ENCODE measurements around the gene OR2F1.

OR2F1 gene

GRCh38 chr7:143954135-143954534 is 509 bp upstream of the OR2F1 start:
- DNase-seq, result no peak

GRCh38 chr7:143958781-143959180 is 4.1 kb downstream of the OR2F1 start:
- no peak for DNase-seq

GRCh38 chr7:143960813-143961610 is 6.4 kb downstream of the OR2F1 start:
- no peak for DNase-seq

- DNase-seq, result no peak
Observed at GRCh38 chr7:143965280-143965679, 10.6 kb downstream of the OR2F1 start.

GRCh38 chr7:143967398-143967797 is 12.8 kb downstream of the OR2F1 start:
- DNase-seq, result no peak

- no peak for DNase-seq
Observed at GRCh38 chr7:143973870-143974416, 19.3 kb downstream of the OR2F1 start.

- DNase-seq, result no peak
Observed at GRCh38 chr7:143974459-143974858, 19.8 kb downstream of the OR2F1 start.

- DNase-seq, result peak; percentile 12
Observed at GRCh38 chr7:143975617-143976016, 21.0 kb downstream of the OR2F1 start.

GRCh38 chr7:143978585-143978984 is 23.9 kb downstream of the OR2F1 start:
- DNase-seq, result no peak

GRCh38 chr7:143979359-143979758 is 24.7 kb downstream of the OR2F1 start:
- DNase-seq, result no peak

GRCh38 chr7:143979998-143980397 is 25.4 kb downstream of the OR2F1 start:
- DNase-seq, result no peak

- no peak for DNase-seq
Observed at GRCh38 chr7:143980746-143981510, 26.3 kb downstream of the OR2F1 start.

GRCh38 chr7:143983960-143984359 is 29.3 kb downstream of the OR2F1 start:
- no peak for DNase-seq

- no peak for DNase-seq
Observed at GRCh38 chr7:143987513-143987912, 32.9 kb downstream of the OR2F1 start.

GRCh38 chr7:143988976-143989745 is 34.5 kb downstream of the OR2F1 start:
- no peak for DNase-seq

- DNase-seq, result no peak
Observed at GRCh38 chr7:143992670-143993069, 38.0 kb downstream of the OR2F1 start.

GRCh38 chr7:143993924-143994323 is 39.3 kb downstream of the OR2F1 start:
- no peak for DNase-seq

GRCh38 chr7:144000020-144000419 is 45.4 kb downstream of the OR2F1 start, which contains the start of gene OR6B1:
Gene OR6B1 (plus strand): TSS chr7:144000320. CDS start chr7:144003997, 3,677 bp downstream.
- DNase-seq, result no peak

GRCh38 chr7:144001543-144001942 is 46.9 kb downstream of the OR2F1 start:
- DNase-seq, result no peak

GRCh38 chr7:144004703-144005102 is 50.1 kb downstream of the OR2F1 start:
- no peak for DNase-seq

- no peak for DNase-seq
Observed at GRCh38 chr7:144006029-144006691, 51.5 kb downstream of the OR2F1 start.

- no peak for DNase-seq
Observed at GRCh38 chr7:144006692-144007042, 52.0 kb downstream of the OR2F1 start.

- no peak for DNase-seq
Observed at GRCh38 chr7:144009361-144009760, 54.7 kb downstream of the OR2F1 start.

Measured in NCI-H69 (cell line).